ENCODE results near the gene C1orf198. TPM values are rescaled to one million over a fixed set of nuclear protein-coding genes. Genes with fewer than 3 reads are reported as not detected.

The C1orf198 gene
- total RNA-seq, 1 donor from 2014 or later = 32.9 TPM

DNA sequence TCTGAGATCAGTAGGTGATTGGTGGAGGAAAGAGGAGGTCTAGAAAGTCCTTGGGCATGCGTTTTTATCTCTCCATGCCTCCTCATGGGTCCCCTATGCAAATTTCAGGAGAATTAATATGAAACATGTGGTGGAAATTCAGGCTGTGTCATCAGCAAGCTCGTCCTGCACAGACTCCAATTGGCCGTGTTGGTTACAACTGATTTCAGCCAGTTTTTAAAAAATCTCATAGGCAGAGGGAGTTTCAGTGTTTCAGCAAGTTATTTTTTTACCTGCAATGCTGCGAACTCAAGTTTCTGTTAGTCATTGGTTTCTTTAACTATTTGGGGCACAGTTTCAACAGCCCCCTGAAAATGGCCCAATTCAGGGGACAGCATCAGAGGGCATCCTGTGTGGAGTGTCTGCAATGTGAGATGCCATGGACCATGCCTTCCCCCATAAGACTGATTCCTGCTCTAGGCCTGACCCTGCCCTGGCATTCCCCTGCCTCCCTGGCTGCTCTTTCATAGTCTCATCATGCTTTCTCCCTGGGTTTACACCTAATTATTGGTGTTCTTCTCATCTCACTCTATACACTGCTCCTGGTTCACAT is 59.9 kb downstream of the C1orf198 start:
- no peak overlapping the region for H3K9ac ChIP-seq (ENCODE audit: low read depth in 1 of 3, low read length in 3 of 3)
- H3K27me3 ChIP-seq (ENCODE audit: control insufficient read depth in 3 of 3, insufficient read depth in 3 of 3, low read length in 3 of 3) = no peaks in the 10 kb centered on the region
- no peak overlapping the region for H3K27ac ChIP-seq (ENCODE audit: low read depth, low read length)
- H3K9me3 ChIP-seq (ENCODE audit: control insufficient read depth in 3 of 3, low read length in 3 of 3) = peaks cover 0 to 5% (median 0%) of the 10 kb centered on the region in 3 donors
- H3K4me3 ChIP-seq (ENCODE audit: low read length in 3 of 3) = no peak overlapping the region
- H3K36me3 ChIP-seq (ENCODE audit: control insufficient read depth in 3 of 3, insufficient read depth in 3 of 3, low read length in 3 of 3) = no peaks in the 10 kb centered on the region
- peaks cover 0 to 29% (median 25%) of the 10 kb centered on the region in 3 donors for H3K4me1 ChIP-seq (ENCODE audit: control insufficient read depth in 3 of 3, insufficient read depth in 3 of 3, low read length in 3 of 3)

DNA sequence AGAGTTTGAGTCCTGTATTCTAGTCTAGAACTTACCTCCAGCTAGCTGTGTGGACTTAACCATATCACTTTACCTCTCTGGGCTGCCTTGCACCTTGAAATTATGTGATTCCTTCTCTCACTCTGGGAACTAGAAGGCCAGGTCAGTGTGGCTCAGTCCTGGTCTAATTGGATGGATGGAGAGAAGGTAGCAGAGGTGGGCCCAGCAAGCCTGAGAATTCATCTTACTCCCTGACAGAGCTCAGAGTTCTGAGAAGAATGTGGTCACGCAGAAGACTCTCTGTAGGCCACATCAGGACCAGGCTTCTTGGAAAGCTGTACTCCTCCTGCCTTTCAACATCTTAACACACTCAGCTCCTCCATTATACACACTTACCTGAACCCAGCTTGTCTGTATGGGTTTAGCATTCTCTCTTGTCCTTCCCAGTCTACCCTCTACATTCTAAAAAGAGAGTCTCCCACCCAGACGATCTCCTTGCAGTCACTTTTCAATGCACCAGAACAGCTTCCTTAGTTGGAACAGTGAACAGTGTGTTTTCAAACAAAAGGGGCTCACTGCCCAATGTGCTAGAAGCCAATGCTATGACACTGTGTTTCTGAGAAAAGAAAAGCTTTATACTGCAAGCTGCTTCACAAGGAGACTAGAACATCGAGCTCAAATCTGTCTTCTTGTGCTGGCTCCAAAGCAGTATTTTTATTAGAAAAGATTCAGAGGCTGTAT is 60.6 kb downstream of the C1orf198 start:
- H3K36me3 ChIP-seq (ENCODE audit: control insufficient read depth in 3 of 3, insufficient read depth in 3 of 3, low read length in 3 of 3) = no peaks in the 10 kb centered on the region
- H3K9ac ChIP-seq (ENCODE audit: low read depth in 1 of 3, low read length in 3 of 3) = peak overlapping the region in 1 of 3 donors; percentile 63
- peaks cover 0 to 2% (median 0%) of the 10 kb centered on the region in 3 donors for H3K9me3 ChIP-seq (ENCODE audit: control insufficient read depth in 3 of 3, low read length in 3 of 3)
- no peaks in the 10 kb centered on the region for H3K27me3 ChIP-seq (ENCODE audit: control insufficient read depth in 3 of 3, insufficient read depth in 3 of 3, low read length in 3 of 3)
- H3K4me1 ChIP-seq (ENCODE audit: control insufficient read depth in 3 of 3, insufficient read depth in 3 of 3, low read length in 3 of 3) = peaks cover 0 to 29% (median 25%) of the 10 kb centered on the region in 3 donors
- peak overlapping the region; percentile 69 for H3K27ac ChIP-seq (ENCODE audit: low read depth, low read length)
- H3K4me3 ChIP-seq (ENCODE audit: low read length in 3 of 3) = no peak overlapping the region

DNA sequence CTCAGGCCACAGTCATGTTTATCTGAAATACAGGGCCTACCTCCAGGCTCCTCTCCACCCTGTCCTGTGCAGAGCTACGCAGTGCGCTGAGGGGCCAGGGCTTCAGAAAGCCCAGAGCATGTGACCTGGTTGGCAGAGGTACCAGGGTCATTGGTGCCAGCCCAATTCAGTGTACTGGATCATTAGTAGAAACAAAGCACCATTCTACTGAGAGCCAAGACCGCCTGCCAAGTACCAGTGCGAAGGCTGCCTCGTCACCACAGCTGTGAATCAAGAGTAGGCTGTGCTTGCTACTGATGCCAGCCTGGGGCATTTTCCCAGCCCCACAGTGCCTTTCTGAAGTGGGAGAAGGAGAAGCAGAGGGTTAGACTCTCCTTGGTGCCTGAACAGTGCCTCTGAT is 61.3 kb downstream of the C1orf198 start:
- Histone ChIP-seq H3K27me3 (ENCODE audit: control insufficient read depth in 3 of 3, insufficient read depth in 3 of 3, low read length in 3 of 3) (no peaks in the 10 kb centered on the region), H3K27ac (ENCODE audit: low read depth, low read length) (peak overlapping the region; percentile 69)

DNA sequence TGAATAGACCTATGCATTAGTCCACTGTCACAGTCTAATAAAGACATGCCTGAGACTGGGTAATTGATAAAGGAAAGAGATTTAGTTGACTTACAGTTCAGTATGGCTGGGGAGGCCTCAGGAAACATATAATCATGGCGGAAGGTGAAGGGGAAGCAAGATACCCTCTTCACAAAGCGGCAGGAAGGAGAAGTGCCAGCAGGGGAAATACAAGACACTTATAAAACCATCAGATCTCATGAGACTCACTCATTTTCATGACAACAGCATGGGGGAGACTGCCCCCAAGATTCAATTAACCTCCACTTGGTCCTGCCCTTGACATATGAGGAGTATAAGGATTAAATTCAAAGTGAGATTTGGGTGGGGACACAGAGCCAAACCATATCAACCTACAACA is 61.8 kb downstream of the C1orf198 start:
- Histone ChIP-seq H3K4me1 (ENCODE audit: control insufficient read depth in 3 of 3, insufficient read depth in 3 of 3, low read length in 3 of 3) (peaks cover 0 to 29% (median 25%) of the 10 kb centered on the region in 3 donors), H3K36me3 (ENCODE audit: control insufficient read depth in 3 of 3, insufficient read depth in 3 of 3, low read length in 3 of 3) (no peaks in the 10 kb centered on the region), H3K9me3 (ENCODE audit: control insufficient read depth in 3 of 3, low read length in 3 of 3) (no peaks in the 10 kb centered on the region), H3K9ac (ENCODE audit: low read depth in 1 of 3, low read length in 3 of 3) (peak overlapping the region in 1 of 3 donors; percentile 20), H3K27ac (ENCODE audit: low read depth, low read length) (peak overlapping the region; percentile 69), H3K27me3 (ENCODE audit: control insufficient read depth in 3 of 3, insufficient read depth in 3 of 3, low read length in 3 of 3) (no peaks in the 10 kb centered on the region), H3K4me3 (ENCODE audit: low read length in 3 of 3) (no peak overlapping the region)

More for the DNA sequence above, 61.3 kb downstream of the C1orf198 start:
- no peaks in the 10 kb centered on the region for H3K36me3 ChIP-seq (ENCODE audit: control insufficient read depth in 3 of 3, insufficient read depth in 3 of 3, low read length in 3 of 3)
- H3K9ac ChIP-seq (ENCODE audit: low read depth in 1 of 3, low read length in 3 of 3) = peak overlapping the region in 1 of 3 donors; percentile 63
- no peak overlapping the region for H3K4me3 ChIP-seq (ENCODE audit: low read length in 3 of 3)
- H3K4me1 ChIP-seq (ENCODE audit: control insufficient read depth in 3 of 3, insufficient read depth in 3 of 3, low read length in 3 of 3) = peaks cover 0 to 29% (median 25%) of the 10 kb centered on the region in 3 donors
- H3K9me3 ChIP-seq (ENCODE audit: control insufficient read depth in 3 of 3, low read length in 3 of 3) = no peaks in the 10 kb centered on the region

DNA sequence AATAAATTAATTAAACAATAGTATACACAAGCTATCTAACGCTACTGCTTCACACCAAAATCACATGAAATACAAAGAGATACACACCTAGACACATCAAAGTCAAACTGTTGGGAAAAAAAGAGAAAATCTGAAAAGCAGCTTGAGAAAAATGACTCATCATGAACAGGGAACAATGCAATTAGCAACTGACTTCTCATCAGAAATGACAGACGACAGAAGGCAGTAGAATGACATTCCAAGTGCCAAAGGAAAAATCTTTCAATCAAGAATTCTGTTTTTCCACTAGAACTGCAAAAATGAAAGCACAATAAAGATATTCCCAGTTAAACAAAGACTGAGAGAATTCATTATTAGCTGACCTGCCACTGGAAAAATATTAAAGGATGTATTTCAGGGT is 63.9 kb downstream of the C1orf198 start:
- H3K36me3 ChIP-seq (ENCODE audit: control insufficient read depth in 3 of 3, insufficient read depth in 3 of 3, low read length in 3 of 3) = no peaks in the 10 kb centered on the region
- H3K9ac ChIP-seq (ENCODE audit: low read depth in 1 of 3, low read length in 3 of 3) = no peak overlapping the region
- no peaks in the 10 kb centered on the region for H3K9me3 ChIP-seq (ENCODE audit: control insufficient read depth in 3 of 3, low read length in 3 of 3)
- no peak overlapping the region for H3K4me3 ChIP-seq (ENCODE audit: low read length in 3 of 3)
- H3K27me3 ChIP-seq (ENCODE audit: control insufficient read depth in 3 of 3, insufficient read depth in 3 of 3, low read length in 3 of 3) = no peaks in the 10 kb centered on the region
- peaks cover 0 to 24% (median 21%) of the 10 kb centered on the region in 3 donors for H3K4me1 ChIP-seq (ENCODE audit: control insufficient read depth in 3 of 3, insufficient read depth in 3 of 3, low read length in 3 of 3)
- no peak overlapping the region for H3K27ac ChIP-seq (ENCODE audit: low read depth, low read length)

DNA sequence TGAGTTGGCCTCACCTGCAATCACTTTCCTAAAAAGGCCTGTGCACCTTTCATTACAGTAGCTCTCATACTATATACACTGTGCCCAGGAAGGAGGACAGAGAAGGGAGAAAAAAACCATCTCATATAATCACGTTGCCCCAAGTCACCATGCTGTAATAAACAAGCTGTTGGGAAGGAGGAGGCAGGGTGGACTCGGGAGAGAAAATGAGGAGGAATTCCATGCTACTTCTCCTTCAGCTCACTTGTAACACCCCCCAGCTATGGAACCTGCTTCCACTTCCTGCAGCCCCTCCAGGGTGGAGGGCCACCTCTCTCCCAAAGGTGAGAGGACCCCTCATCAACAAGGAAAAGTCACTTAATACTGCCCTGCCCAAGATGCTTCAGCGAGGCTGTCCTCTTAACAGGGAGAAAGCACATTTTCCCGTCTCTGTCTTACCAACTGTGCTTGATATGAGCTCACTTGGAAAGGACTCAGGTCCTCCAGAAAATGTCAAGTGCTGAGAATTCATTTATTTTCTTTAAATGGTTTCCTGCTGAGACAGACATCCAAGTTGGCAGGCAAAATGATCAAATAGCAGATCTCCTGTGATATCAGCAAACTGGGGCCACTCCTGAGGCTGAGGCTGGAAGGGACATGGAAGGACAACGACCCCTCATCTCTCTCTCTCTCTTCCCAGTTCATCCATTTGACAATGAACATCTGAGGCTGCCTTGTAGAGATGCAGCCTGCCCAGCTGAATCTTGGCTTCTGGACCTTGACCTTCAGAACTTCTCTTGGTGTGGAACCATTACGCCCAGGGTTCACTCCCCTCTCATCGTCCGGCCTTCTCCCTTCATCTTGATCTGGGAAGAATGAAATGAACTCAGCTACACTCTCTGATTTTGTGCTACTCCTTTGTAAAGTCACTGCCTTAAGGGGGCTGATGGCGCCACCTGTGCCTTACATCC is 67.2 kb downstream of the C1orf198 start:
- H3K27ac ChIP-seq (ENCODE audit: low read depth, low read length) = no peak overlapping the region

DNA sequence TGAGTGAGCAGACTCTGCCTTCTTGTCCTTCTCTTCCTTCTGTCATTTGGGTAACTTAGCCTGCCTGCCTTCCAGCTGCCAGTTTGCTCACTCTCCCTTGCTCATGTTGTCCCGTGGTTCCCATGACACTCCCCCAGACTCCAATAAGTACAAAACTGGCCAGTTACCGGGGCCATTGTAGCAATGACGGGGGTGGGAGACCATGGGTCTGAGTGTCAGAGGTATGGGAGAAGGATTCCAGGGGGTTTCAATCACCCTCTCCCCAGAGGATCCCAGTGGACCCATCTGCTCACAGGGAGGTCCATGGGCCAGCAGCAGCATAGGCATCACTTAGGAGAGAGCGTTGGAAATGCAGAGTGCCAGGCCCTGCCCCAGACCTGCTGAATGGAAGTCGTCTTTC is 69.8 kb downstream of the C1orf198 start:
- Histone ChIP-seq H3K4me1 (ENCODE audit: control insufficient read depth in 3 of 3, insufficient read depth in 3 of 3, low read length in 3 of 3) (no peaks in the 10 kb centered on the region), H3K27me3 (ENCODE audit: control insufficient read depth in 3 of 3, insufficient read depth in 3 of 3, low read length in 3 of 3) (no peaks in the 10 kb centered on the region), H3K36me3 (ENCODE audit: control insufficient read depth in 3 of 3, insufficient read depth in 3 of 3, low read length in 3 of 3) (no peaks in the 10 kb centered on the region), H3K27ac (ENCODE audit: low read depth, low read length) (no peak overlapping the region), H3K4me3 (ENCODE audit: low read length in 3 of 3) (no peak overlapping the region), H3K9me3 (ENCODE audit: control insufficient read depth in 3 of 3, low read length in 3 of 3) (no peaks in the 10 kb centered on the region), H3K9ac (ENCODE audit: low read depth in 1 of 3, low read length in 3 of 3) (no peak overlapping the region)

More for the DNA sequence above, 67.2 kb downstream of the C1orf198 start:
- H3K36me3 ChIP-seq (ENCODE audit: control insufficient read depth in 3 of 3, insufficient read depth in 3 of 3, low read length in 3 of 3) = no peaks in the 10 kb centered on the region
- H3K4me3 ChIP-seq (ENCODE audit: low read length in 3 of 3) = no peak overlapping the region
- no peaks in the 10 kb centered on the region for H3K27me3 ChIP-seq (ENCODE audit: control insufficient read depth in 3 of 3, insufficient read depth in 3 of 3, low read length in 3 of 3)
- H3K9me3 ChIP-seq (ENCODE audit: control insufficient read depth in 3 of 3, low read length in 3 of 3) = no peaks in the 10 kb centered on the region
- H3K4me1 ChIP-seq (ENCODE audit: control insufficient read depth in 3 of 3, insufficient read depth in 3 of 3, low read length in 3 of 3) = no peaks in the 10 kb centered on the region
- H3K9ac ChIP-seq (ENCODE audit: low read depth in 1 of 3, low read length in 3 of 3) = no peak overlapping the region

DNA sequence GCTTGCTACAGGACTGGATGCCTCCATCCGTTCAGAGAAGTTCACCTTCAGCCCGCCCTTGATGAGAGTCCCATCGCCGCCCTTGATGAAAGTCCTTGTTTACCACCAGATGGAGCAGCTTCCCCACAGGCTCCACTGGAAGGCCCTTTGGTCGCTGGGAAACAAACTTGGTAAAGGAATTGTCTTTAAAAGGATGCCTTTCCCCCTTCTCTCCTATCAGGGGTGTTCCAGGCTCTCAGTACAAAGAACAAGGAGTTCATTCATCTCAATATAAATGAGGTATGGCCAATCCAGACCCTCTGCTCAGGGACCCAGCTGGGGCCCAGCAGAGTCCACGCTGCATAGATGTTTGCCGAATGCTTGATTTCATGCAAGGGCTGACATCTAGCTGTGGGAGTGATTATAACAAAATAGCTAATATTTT is 70.4 kb downstream of the C1orf198 start:
- no peak overlapping the region for H3K27ac ChIP-seq (ENCODE audit: low read depth, low read length)
- no peaks in the 10 kb centered on the region for H3K9me3 ChIP-seq (ENCODE audit: control insufficient read depth in 3 of 3, low read length in 3 of 3)
- H3K27me3 ChIP-seq (ENCODE audit: control insufficient read depth in 3 of 3, insufficient read depth in 3 of 3, low read length in 3 of 3) = no peaks in the 10 kb centered on the region
- H3K9ac ChIP-seq (ENCODE audit: low read depth in 1 of 3, low read length in 3 of 3) = no peak overlapping the region
- H3K36me3 ChIP-seq (ENCODE audit: control insufficient read depth in 3 of 3, insufficient read depth in 3 of 3, low read length in 3 of 3) = no peaks in the 10 kb centered on the region
- no peaks in the 10 kb centered on the region for H3K4me1 ChIP-seq (ENCODE audit: control insufficient read depth in 3 of 3, insufficient read depth in 3 of 3, low read length in 3 of 3)
- no peak overlapping the region for H3K4me3 ChIP-seq (ENCODE audit: low read length in 3 of 3)

DNA sequence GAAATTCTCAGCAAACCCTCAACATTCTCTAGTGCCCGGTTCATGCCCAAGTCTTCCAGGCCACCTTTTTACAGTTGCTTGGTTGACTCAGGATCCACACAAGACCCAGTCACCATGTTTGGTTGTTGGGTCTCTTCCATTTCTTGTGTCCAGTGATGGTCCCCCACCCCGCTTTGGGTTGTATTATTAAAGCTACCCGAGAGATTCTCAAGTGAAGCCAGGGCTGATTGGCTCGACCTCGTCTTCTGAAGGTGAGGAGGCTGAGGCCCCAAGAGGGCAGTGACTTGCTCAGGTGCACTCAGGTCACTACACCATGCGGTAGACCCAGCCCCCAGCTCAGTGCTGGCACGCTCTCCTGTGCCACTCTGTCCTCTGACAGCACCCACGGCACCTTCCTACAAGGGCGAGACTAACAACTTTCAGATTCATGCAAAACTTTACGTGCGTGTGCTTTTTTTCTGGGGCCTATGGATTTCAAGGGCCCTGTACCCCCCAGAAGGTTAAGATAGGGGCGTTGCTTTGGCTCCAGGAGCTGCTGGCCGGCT is 70.9 kb downstream of the C1orf198 start:
- no peaks in the 10 kb centered on the region for H3K27me3 ChIP-seq (ENCODE audit: control insufficient read depth in 3 of 3, insufficient read depth in 3 of 3, low read length in 3 of 3)
- no peak overlapping the region for H3K27ac ChIP-seq (ENCODE audit: low read depth, low read length)
- no peak overlapping the region for H3K9ac ChIP-seq (ENCODE audit: low read depth in 1 of 3, low read length in 3 of 3)
- H3K36me3 ChIP-seq (ENCODE audit: control insufficient read depth in 3 of 3, insufficient read depth in 3 of 3, low read length in 3 of 3) = no peaks in the 10 kb centered on the region
- H3K4me3 ChIP-seq (ENCODE audit: low read length in 3 of 3) = no peak overlapping the region
- no peaks in the 10 kb centered on the region for H3K4me1 ChIP-seq (ENCODE audit: control insufficient read depth in 3 of 3, insufficient read depth in 3 of 3, low read length in 3 of 3)
- H3K9me3 ChIP-seq (ENCODE audit: control insufficient read depth in 3 of 3, low read length in 3 of 3) = no peaks in the 10 kb centered on the region
